EL (cell line): ENCODE results near the gene ACYP1.
"Not testable (repeated sequence)": the region's sequence is repeated elsewhere in the genome, so short reads cannot be mapped to it uniquely, and the experiment has no call there.

ENCODE experiments used
- DNase-seq: peaks from one replicate; pipeline ENCODE4 v3.0.0-alpha.2; 2016

Gene ACYP1

GRCh38 chr14:75068294-75069120 is 4.7 kb upstream of the ACYP1 start:
- no peak for DNase-seq

- not testable (repeated sequence) for DNase-seq
These were observed 3.9 kb upstream of the ACYP1 start for GRCh38 chr14:75067765-75068164.

DNA sequence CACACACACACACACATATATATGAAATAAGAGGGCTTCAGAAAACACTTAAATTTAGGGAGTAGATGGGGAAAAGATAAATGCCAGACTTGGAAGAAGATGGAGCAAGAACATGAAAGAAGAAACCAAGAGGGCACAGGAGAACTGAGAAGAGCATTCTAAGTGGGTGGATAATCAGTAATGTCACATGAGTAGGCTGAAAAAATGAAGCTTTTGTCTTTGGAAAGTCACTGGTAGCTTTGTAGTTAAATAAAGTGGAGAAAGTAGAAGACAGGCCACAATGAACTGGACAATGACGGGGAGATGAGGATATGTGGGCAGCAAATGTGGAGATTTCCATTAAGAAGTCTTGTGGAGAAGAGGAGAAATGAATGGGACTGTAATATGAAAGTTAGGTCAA is 3.4 kb upstream of the ACYP1 start:
- DNase-seq, result no peak

DNA sequence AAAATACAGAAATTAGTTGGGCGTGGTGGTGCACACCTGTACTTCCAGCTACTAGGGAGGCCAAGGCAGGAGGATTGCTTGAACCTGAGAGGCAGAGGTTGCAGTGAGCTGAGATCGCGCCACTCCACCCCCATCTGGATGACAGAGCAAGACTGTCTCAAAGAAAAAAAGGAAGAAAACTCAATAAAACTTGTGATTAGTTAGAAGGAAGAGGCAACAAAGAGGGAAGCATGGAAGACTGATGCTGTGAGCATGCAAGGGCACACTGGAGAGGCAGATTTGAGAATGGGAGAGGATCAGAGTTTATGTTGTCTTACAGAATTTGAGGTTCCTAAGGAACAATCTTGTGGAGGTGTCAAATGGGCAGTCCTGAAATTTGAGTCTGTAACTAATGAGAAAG is 2.9 kb upstream of the ACYP1 start:
- DNase-seq, result no peak

- DNase-seq, result no peak
These were observed 362 bp upstream of the ACYP1 start for GRCh38 chr14:75064205-75064567.

DNA sequence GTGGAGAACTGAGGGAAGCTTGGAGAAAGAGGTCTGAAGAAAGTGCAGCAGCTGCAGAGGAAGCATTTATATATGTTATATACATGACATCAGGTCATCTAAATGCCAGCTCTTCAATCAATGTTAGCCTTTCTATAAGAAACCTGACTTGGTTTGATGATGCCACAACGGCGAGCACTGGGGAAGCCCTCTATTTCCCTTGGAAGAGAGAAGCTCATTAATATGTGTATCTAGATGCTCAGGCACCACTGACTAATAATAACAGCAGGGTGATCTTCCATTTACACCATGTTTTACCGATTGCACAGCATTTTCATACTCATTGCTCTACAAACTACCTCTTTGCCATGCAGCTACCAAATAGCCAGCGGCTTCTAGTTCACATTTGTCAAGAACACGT is 811 bp downstream of the ACYP1 start:
- DNase-seq, result no peak

GRCh38 chr14:75060420-75060819 is 3.4 kb downstream of the ACYP1 start:
- no peak for DNase-seq

DNA sequence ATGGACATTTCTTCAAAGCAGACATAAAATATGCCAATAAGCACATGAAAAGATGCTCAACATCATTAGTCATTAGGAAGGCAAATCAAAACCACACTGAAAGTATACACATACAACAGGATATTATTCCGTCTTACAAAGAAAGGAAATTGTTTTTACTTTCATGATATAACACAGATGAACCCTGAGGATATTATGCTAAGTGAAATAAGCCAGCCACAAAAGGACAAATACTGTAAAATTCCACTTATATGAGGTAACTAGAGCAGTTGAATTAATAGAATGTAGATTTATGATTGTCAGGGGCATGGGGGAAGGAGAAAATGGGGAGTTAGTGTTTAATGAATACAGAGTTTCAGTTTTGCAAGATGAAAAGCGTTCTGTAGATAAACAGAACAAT is 4.2 kb downstream of the ACYP1 start:
- peak; percentile 83 for DNase-seq

GRCh38 chr14:75054421-75054820 is 9.4 kb downstream of the ACYP1 start:
- DNase-seq, result no peak

GRCh38 chr14:75053396-75054291 is 10.2 kb downstream of the ACYP1 start:
- peak; percentile 35 for DNase-seq

DNA sequence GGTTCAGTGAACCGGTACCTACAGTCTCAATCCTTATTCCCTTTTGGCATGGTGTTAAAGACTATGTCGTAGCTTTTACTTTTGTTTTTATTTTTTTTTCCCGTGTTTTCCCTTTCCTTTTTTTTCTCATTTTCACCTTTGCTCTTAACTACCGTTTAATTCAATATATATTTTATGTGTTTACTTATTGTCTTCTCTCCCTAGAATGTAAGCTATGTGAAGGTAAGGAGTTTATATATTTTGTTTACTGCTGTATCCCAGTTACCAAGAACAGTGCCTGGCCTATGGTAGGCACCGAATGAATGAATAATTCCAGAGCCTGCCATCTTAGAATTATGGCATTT is 12.3 kb downstream of the ACYP1 start:
- DNase-seq, result no peak

GRCh38 chr14:75050852-75051555 is 12.8 kb downstream of the ACYP1 start, which contains the start of gene MLH3:
Gene MLH3, minus strand, starts transcription at chr14:75051467. Its CDS starts 1,812 bp downstream, at chr14:75049655.
- DNase-seq, result peak; percentile 79

DNA sequence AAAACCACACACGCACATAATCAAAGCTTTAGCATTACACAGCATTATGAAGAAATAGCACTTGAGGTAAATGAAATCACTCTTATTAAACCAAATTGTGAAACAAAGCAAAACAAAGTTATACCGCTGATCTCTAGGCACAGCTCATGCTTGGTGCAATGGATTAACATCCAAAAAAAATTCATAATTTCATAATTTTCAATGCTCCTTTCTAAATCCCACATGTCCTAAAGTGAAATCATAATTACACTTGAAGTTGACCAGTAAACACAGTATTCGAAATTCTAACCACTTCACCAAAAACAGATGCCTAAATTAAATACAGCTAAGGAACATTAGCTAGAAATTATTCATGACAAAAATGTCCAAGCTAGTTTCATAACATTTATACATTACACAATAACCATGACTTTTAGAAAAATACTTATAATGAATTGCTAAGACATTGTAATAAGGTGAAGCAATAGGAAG is 14.1 kb downstream of the ACYP1 start:
- DNase-seq, result no peak

DNA sequence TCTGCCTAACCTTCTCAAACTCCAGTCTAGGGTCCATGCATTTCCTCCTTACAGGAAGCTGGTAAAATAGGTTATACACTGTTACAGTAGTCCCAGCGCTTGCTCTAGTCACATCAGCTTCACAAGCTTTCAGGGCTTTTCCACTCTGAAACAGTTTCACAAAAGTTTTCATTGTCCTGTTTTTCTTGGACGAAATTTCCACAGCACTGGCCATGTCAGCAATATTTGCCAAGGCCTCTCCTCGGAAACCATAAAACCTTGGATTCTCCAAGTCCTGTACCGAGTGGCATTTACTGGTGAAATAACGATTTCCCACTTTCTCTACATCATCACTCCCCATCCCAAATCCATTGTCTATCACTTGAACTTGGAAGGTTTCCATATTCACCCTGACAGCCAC is 14.7 kb downstream of the ACYP1 start:
- DNase-seq, result no peak

DNA sequence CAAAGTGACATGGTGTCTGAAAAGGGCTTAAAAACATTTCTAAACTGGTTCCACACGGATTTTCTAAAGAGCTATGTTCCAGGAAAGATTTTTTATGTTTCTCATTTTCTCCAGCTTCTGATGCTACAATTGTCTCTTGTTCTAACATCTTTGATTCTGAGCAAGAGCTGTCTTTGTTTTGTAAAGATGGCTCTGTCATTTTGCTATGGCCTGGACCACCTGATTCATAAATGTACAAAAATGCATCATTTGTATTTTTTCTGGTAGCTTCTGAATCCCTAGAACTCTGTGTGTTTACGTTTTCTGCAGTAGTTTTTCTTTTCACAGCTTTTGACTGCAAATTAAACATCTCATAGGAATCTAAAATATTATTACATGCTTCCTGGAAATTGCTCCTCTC is 15.7 kb downstream of the ACYP1 start:
- DNase-seq, result no peak

- no peak for DNase-seq
These were observed 16.3 kb downstream of the ACYP1 start for GRCh38 chr14:75047506-75047905.

GRCh38 chr14:75046899-75047298 is 16.9 kb downstream of the ACYP1 start:
- DNase-seq, result peak; percentile 48

DNA sequence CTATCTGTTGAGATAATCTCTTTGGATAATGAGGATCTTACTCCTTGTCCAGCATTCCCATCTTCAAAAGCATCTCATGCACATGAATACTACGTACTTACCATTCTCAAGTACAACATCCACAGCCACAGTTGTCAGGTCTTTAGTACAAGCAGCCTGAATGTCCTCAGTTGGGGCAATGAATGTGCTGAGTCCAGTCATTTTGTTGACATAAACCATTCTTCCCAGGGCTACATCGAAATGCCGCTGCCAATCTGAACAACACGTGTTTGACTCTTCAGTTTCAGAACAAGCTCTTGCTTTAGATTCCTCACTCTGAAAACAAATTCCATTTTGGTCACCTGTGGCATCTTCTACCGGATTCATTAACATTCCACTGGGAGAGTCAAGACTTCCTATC is 17.5 kb downstream of the ACYP1 start:
- DNase-seq, result no peak

- no peak for DNase-seq
These were observed 19.1 kb downstream of the ACYP1 start for GRCh38 chr14:75044752-75045151.

- peak; percentile 69 for DNase-seq
These were observed 19.5 kb downstream of the ACYP1 start for GRCh38 chr14:75044322-75044721.

GRCh38 chr14:75042035-75042434 is 21.8 kb downstream of the ACYP1 start:
- DNase-seq, result peak; percentile 34

GRCh38 chr14:75041613-75042012 is 22.2 kb downstream of the ACYP1 start:
- no peak for DNase-seq

DNA sequence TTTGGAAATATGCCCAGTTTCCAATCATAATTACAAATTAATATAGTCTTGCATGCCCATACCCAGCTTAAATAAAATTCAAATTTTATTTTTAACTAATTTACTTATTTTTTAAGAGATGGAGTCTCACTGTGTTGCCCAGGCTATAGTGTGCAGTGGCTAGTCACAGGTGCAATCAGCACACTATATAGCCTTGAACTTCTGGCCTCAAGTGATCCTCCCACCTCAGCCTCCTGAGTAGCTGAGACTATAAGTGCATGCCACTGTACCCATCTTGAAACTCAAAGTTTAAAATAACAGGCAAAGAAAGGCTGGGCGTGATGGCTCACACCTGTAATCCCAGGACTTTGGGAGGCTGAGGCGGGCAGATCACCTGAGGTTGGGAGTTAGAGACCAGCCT is 22.9 kb downstream of the ACYP1 start:
- no peak for DNase-seq
